K562 (cell line): ENCODE measurements around the gene RAP1GDS1. TPM values are rescaled to one million over a fixed set of nuclear protein-coding genes. Genes with fewer than 3 reads are reported as not detected.

Source experiments
- CHD7 ChIP-seq: fragments of 200-600 bp; sonication (generic); IDR thresholded peaks from one replicate; pipeline ENCODE4 v1.6.1; 2012; ENCODE audit warnings: mild to moderate bottlenecking, low read depth, low read length, inconsistent platforms
- GABPB1 ChIP-seq: sonication (generic); formaldehyde crosslinking; IDR thresholded peaks from 2 replicates; pipeline ENCODE4 v1.8.0; 2022; ENCODE audit warnings: mild to moderate bottlenecking, missing genetic modification reagents
- HES1 ChIP-seq: fragments of 450-650 bp; IDR thresholded peaks from 2 replicates; pipeline ENCODE4 v1.6.1; 2016; ENCODE audit warnings: low read depth, mild to moderate bottlenecking, moderate library complexity
- RFX7 ChIP-seq: fragments of 250-450 bp; sonication (Bioruptor Pico); IDR thresholded peaks from 2 replicates; pipeline ENCODE4 v1.5.1; 2021; ENCODE audit warnings: mild to moderate bottlenecking
- SMAD2 ChIP-seq: fragments of 150-350 bp; IDR thresholded peaks from 2 replicates; pipeline ENCODE4 v1.6.1; 2014; ENCODE audit warnings: low read depth, mild to moderate bottlenecking, low read length
- TAL1 ChIP-seq: fragments of 450-650 bp; IDR thresholded peaks from 2 replicates; pipeline ENCODE4 v1.6.1; 2016; ENCODE audit warnings: mild to moderate bottlenecking
- USF1 ChIP-seq: sonication (generic); formaldehyde crosslinking; IDR thresholded peaks from 2 replicates; pipeline ENCODE4 v1.9.0; 2022; ENCODE audit warnings: mild to moderate bottlenecking, missing genetic modification reagents
- ZC3H8 ChIP-seq: fragments of 450-650 bp; IDR thresholded peaks from 2 replicates; pipeline ENCODE4 v1.6.1; 2017
- ZNF140 ChIP-seq: fragments of 250-450 bp; sonication (Bioruptor Pico); IDR thresholded peaks from 2 replicates; pipeline ENCODE4 v1.8.0; 2021; ENCODE audit warnings: moderate library complexity, mild to moderate bottlenecking, inconsistent platforms
- ZNF175 ChIP-seq: fragments of 200-800 bp; sonication (Bioruptor generic); IDR thresholded peaks from 2 replicates; pipeline ENCODE4 v1.6.1; 2016; ENCODE audit warnings: low read depth, mild to moderate bottlenecking, missing genetic modification characterization, missing compliant biosample characterization
- polyA plus RNA-seq, 8 experiments: library from polyadenylated mRNA; depleted of rRNA in 4 of 8; stranded (reverse) in 5 of 8; unstranded in 3 of 8; fragments of >200 nt; fragmentation: Nextera tagmentation in 2 of 8; fragmentation: Illumina TruSeq in 1 of 8; extraction: Ambion mirVana in 2 of 8; extraction: Trizol in 1 of 8; gene quantifications; 2 replicates each; pipeline versions ENCODE4 v1.2.1 to v1.2.3, GENCODE V29; 2011 to 2014; ENCODE audit warnings: inconsistent platforms in 1 of 8, missing spikeins in 1 of 8
- total RNA-seq, 7 experiments: library from RNA; depleted of rRNA in 6 of 7; stranded (reverse); fragments of >200 nt in 6 of 7; fragmentation: Illumina TruSeq in 2 of 7; extraction: Trizol in 2 of 7; gene quantifications; 2 replicates each; pipeline versions ENCODE4 v1.2.1 to v1.2.3, GENCODE V29; 2011 to 2021; ENCODE audit warnings: low replicate concordance in 1 of 7

Gene RAP1GDS1
- total and polyA plus RNA-seq, 9 of the 15 experiments (the other 6 are each of a cell fraction or from before 2014, with no cell fraction given) = 27.2 to 55.6 (median 31.5) TPM

GRCh38 chr4:98253499-98253898 lies 7.7 kb upstream of the RAP1GDS1 start (continued):
- TF ChIP-seq CHD7 = no peak
- TF ChIP-seq ZNF175 (CRISPR knock-in tag) = no peak
- no peak for TF ChIP-seq SMAD2
- no peak for TF ChIP-seq HES1
- no peak for TF ChIP-seq ZC3H8
- no peak for TF ChIP-seq ZNF140 (CRISPR knock-in tag)
- TF ChIP-seq TAL1 = no peak
- no peak for TF ChIP-seq USF1 (CRISPR knock-in tag)
- no peak for TF ChIP-seq RFX7 (CRISPR knock-in tag)
- TF ChIP-seq GABPB1 = no peak
